DND-41 (cell line): ENCODE measurements around the gene GMPR.
A peak's percentile ranks its signal among the peaks of the same experiment; 100 is the strongest.

Source experiments
- CTCF ChIP-seq: IDR thresholded peaks from 2 replicates; pipeline ENCODE4 v1.5.1; 2012; ENCODE audit warnings: borderline replicate concordance, low read length, moderate library complexity, mild to moderate bottlenecking; ENCODE audit not compliant: poor library complexity, severe bottlenecking; ENCODE audit errors: extremely low read depth
- EZH2 ChIP-seq: IDR thresholded peaks from 3 replicates; pipeline ENCODE4 v1.6.1; 2012; ENCODE audit warnings: borderline replicate concordance, low read depth, mild to moderate bottlenecking, moderate library complexity, low read length, inconsistent platforms; ENCODE audit not compliant: severe bottlenecking

- TF ChIP-seq CTCF (peak; percentile 95), EZH2 (no peak)
These were observed 31.8 kb upstream of the GMPR start for GRCh38 chr6:16206595-16207037.
